Pons (tissue), 1 donor: ENCODE measurements around the gene TEK.

Experiments used
- DNase-seq: peaks from one replicate; pipeline ENCODE4 v3.0.0-alpha.2; 2016; ENCODE audit warnings: low spot score

The TEK gene

DNA sequence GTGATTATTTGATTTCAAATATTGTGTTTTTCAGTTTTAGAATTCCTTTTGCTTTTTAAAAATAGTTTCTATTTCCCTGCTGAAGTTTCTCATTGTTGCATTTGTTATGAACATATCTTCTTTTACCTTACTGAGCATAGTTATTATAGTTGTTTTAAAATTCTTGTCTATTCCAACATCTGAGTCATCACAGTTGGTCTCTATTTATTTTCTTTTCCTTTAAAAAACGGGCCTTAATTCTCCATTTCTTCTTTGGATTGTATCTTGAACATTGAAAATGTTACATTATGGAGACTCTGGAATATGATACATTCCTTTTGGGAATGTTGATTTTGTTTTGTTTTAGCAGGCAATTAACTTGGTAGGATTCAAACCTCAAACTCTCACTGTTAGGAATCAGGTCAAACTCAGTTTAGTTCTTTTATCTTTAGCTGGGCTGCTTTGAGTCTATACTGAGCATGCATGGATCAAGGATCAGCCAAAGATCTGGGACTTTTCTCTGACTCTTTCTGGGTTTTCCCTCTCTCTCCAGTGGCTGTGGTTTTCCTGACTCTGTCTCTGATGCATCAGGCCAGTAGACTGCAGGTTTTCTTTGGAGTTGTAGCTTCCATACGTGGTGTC is 70.3 kb downstream of the TEK start:
- DNase-seq = no peak

DNA sequence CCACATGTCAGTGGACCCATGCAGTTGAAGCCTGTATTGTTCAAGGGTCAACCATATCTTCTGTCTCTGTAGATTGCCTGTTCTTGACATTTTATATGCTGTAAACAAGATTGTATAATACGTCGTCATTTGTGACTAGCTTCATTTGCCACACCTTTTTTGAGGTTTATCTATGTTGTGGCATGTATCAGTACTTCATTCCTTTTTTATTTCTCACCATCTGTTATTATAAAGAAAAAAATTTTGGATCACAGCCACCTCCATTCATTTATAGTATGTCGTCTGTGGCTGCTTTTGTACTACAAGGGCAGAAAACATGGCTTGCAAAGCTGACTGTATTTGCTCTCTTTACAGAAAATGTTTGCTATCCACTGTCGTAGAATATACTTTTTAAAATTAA is 72.4 kb downstream of the TEK start:
- DNase-seq = no peak

DNA sequence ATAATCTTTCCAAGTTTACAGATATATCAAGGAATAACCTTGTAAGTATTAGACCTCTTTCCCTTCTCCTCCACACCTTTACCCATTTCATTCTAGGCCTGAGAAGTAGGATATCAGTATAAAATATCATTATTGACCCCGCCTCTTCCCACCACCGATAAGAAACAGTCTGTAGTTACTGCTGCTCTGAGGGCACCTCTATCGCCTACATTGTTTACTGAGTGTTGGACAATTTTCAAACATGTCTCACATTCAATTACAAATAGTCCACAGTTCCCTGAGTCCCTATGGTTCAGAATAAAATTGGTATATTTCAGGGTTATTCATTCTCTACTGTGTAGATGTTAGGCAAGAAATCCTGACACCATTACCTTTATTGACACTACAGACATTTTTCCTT is 73.4 kb downstream of the TEK start:
- no peak for DNase-seq

DNA sequence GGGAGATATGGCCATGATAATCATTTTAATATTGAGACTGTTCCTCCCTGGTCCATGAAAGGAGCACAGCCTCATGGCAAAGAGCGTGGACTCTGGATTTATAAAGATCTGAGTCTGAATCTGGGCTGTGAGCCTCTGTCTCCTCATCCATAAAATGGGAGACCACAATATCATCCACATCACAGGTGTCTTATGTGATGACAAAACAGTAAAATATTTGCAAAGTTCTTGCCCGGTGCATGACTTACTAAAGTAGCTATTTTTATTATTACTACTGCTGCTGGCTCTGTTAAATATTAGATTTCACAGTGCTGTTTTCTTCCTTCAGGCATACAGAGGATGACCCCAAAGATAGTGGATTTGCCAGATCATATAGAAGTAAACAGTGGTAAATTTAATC is 74.1 kb downstream of the TEK start:
- DNase-seq = no peak

DNA sequence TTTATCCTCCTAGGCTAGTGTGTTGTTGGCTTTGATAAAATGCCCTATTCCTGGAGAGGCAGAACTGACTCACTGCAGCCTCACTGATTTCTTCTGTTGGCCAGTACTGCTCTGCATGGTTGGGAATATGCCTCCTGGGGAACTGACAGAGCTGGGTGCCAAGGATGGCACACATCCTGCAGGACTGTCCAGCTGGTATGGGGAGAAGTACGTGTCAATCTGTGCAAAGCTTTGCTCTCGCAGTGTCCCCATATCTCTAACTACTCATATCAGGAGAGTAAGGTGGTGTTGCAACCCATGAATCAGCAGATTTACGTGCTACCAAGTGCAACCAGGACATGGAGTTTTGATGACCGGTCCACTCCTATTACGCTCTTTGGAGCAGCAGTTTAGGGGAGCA is 74.7 kb downstream of the TEK start:
- DNase-seq = no peak

DNA sequence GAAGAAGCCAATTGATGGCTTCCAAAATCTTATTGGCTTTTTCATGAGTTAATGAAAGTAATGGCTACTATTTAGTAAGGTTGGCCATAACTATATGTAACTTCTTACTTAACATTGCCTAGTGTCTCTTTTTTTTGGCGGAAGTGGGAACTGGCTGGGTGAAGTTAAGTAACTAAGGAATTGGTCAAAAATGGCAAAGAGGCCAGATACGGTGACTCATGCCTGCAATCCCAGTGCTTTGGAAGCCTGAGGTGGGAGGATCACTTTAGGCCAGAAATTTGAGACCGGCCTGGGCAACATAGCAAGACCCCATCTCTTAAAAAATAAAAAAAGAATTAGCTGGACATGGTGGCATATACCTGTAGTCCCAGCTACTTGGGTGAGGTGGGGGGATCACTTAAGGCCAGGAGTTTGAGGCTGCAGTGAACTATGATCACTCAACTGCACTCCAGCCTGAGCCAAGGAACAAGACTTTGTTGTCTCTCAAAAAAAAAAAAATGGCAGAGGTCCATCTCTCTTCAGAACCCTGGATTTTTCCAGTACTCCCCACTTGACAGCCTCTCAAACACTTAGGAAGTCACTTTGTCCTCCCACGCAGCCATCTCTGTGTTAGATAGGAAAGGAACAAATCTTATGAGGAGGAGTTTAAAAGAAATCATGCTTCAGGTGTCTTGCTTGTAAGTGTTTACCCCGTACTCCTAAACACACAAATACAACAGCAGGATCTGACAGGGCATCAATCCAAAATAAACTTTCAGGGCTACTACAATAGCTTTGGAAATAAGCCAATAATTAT is 75.7 kb downstream of the TEK start:
- no peak for DNase-seq

DNA sequence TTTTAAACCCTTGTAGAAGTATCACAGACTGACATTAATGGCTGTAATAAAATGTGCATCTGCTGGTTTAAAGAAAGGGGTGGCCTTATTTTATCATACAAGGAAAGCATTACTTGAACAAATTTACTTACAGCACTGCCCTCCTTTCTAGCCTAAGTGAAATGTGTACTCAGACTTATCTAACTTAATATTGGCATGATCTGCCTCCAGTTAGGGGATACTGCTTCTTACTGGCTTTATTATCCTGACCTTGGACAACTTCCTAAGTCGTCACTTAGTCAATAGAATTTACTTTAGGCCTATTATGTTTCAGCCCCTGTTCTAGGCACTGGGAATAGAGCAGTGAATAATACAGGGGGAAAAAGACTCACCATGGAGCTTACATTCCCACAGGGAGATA is 79.4 kb downstream of the TEK start:
- no peak for DNase-seq

DNA sequence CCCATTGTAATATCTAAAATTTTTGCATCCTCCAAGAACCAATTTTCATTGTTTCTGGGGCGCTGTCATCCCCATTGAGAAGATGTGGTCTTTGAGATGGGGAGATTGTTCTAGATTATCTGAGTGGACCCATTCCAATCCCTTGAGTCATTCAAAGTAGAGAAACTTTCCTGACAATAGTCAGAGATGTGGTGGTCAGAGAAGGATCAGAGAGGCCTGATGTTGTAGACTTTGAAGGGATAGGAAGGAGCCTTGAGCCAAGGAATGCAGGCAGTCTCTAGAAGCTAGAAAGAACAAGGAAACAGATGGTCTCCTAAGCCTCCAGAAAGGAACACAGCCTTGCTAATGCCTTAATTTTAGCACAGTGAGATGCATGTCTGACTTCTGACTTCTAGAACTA is 80.4 kb downstream of the TEK start:
- DNase-seq = no peak

DNA sequence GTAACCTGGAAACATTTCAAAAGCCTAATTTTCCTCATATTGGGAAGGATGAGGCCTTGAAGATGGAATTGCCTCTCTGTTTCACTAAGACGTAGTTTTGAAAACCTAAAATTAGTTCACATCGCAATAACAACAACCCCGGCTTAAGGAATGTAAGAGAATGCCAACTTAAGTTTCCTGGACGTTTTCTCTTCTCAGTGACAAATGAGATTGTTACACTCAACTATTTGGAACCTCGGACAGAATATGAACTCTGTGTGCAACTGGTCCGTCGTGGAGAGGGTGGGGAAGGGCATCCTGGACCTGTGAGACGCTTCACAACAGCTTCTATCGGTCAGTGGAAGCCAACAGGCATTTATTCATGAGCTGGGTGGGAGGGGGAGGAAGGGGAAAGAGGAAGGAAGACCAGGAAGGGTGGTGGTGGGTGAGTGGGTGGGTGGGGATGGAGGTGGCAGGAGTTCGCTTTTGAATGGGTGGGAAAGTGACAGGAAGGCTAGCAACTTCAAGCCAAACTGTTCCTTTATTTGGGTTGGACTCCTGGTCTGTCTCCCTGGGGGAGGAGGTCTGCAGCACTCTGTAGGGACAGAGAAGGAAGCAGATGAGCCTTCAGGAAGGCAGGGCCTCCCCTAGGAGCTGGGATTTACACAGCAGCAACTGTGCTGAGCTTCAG is 83.4 kb downstream of the TEK start:
- no peak for DNase-seq

DNA sequence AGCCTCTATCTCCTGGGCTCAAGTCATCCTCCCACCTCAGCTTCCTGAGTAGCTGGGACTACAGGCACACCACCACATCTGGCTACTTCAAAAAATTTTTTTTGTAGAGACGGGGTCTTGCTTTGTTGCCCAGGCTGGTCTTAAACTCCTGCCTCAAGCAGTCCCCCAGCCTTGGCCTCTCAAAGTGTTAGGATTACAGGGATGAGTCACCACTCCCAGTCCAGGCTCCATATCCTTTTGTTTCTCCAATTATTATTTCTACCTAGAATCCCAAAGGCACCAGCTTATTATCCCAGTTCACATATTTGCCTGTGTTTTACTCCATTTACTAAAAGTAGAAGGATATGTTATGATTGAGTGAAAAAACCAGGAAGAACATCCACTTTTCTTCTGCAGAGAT is 84.9 kb downstream of the TEK start:
- no peak for DNase-seq

DNA sequence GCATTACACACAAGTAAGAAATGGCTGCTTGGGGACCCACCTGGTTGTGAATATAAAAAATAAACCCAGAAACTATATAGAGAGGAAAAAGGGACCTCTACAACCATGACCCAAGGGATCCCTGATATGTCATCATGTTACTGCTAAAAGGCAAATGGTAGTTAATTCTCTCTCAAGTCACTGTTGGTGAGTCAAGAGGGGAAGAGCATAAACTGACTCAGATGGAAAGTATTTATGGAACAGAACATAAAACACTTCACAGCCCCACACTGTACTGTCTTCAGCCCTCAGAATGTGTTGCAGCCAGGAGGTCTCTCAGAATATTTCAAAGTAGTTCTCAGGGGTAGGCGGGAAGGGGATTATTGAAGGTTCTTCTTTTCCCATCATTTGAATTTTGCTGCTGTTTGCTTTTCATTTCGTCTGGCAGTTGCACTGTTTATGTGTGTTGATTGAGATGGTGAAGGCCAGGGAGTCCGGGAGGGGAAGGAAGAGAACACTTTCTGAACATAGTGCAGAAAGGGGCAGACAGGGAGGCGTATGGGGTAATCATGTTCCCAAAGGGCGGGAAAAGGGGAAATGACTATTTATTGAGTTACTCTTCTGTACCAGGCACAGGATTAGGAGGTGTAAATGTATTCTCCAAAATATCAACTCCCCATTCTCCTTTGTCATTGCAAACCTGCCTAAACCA is 85.5 kb downstream of the TEK start:
- no peak for DNase-seq

DNA sequence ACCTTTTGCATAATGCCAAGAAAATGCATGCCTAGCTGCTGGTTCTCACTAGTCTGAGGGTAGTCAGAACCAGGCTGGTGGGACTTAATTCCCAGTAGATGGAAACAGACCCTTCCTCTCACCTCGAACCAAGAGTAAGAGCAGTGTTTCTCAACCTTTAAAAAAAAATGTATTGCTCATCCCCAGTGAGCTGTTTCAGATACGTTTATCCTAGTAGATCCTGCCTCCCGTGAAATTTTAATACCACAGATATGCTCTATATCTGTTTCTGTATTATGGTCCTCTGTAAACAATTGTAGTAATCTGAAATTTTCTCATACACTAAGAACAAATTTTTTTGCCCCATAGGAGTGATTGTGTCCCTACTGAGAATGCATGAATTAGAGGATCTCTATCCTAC is 86.2 kb downstream of the TEK start:
- DNase-seq = no peak

DNA sequence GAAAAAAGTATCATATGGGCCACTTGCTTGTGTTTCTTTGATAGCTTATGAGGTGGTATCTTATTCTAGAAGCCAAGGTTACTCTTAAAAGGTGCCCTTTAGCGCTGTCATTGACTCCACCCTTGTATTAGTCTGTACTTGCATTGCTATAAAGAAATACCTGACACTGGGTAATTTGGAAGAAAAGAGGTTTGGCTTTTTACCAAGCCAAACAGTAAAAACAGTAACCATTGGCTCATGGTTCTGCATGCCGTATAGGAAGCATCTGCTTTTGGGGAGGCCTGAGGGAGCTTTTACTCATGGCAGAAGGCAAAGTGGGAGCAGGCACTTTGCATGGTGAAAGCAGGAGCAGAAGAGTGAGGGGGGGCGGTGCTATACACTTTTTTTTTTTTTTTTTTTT is 87.4 kb downstream of the TEK start:
- no peak for DNase-seq

DNA sequence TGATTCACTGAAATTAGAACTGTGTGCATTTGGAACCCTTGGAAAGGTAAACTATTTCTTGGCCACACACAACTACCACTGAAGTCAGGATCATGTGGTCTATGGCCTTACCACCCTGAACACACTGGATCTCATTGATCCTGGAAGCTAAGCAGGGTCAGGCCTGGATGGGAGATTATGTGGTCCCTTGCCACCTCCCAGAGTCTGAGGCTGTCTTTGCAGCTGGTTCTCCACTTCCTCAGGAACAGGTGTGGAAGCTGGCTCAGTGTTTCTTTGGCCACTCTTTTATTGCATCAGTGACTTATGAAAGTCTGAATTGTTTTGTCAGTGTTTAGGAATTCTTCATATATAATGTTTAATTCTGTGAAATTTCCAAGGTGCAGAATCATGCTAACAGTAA is 89.2 kb downstream of the TEK start:
- peak; percentile 13 for DNase-seq

DNA sequence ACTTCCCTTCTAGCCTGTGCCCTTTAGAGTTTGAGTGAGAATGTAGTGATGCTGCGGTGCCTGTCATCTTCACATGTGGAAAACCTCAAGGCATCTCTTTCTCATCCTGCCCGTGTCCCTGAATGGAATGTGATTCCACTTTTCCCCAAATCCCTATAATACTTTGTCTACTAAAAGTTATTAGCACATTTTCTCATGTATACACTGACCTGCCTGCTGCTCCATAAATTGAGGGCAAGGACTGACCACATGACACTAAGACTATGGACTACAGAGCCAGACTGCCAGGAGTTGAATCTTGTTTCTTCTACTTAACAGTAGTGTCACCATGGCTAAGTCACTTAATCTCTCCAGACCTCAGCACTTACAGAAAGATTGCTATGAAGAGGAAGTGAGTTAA is 93.0 kb downstream of the TEK start:
- no peak for DNase-seq

DNA sequence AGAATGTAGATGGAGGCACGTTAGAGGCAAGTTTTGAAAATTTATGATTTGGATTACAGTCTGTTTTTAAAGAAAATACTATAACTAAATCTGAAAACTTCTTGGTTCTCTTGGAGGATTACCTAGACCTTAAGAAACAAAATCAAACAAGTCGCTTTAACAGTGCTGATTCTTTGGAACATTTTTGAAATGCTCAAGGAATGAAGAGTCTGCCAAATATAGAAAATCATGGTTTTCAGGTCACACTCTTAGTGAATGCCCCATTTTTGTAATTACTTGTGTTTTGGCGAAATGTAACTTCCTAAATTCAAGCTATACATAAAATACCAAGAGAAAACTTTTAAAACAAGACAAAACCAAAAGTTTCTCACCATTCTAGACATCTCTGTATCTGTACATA is 94.8 kb downstream of the TEK start:
- DNase-seq = no peak

DNA sequence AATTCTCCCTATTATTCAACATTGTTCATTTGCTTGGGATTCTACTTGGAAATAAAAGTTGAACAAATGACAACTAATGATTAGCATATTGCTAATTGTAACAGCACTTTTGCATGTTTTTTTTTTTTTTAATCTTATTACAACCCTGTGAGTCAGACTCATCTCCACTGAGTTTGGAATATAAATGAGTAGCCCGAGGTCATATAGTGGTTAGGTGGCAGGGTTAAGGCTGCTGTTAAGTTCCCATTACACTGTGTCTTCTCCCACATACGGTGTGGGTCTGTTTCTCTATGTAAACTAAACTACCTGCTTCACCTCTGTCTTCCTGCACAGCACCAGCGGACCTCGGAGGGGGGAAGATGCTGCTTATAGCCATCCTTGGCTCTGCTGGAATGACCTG is 95.6 kb downstream of the TEK start:
- no peak for DNase-seq

DNA sequence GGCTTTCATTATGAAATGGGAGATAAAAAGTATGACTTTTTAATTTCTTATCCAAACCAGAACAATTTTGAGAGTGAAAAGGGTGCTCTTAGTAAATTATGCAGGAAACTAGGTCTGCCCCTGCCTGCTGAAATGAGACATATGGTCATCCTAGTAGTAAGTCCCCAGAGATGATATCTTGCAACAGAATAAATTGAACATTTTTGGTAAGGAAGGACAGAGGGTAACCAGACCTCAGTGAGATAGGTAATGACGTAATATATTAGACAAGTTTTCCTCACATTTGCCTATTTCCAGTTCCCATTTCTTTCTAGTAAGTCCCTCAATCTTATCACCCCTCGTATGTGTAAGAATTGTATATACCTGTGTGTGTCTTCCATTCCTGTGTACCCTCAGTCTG is 96.2 kb downstream of the TEK start:
- DNase-seq = no peak

DNA sequence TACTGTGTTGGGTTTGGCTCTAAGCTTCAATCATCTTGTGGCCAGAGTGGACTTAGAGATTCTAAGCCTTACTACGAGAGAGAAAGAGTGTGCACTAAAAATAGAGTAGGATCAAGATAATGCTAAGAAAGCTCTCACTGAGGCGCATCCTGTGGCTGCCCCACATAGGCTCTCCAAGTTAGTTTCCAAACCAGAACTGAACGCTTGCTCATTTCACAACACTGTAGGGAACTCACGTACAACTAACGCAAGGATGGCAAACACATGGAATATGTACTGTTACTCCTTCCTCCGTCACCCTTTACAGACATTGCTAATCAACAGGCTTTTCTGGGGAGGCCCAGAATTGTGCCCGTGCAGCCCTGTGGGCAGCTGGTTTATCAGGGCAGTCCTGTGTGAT is 97.0 kb downstream of the TEK start:
- no peak for DNase-seq

DNA sequence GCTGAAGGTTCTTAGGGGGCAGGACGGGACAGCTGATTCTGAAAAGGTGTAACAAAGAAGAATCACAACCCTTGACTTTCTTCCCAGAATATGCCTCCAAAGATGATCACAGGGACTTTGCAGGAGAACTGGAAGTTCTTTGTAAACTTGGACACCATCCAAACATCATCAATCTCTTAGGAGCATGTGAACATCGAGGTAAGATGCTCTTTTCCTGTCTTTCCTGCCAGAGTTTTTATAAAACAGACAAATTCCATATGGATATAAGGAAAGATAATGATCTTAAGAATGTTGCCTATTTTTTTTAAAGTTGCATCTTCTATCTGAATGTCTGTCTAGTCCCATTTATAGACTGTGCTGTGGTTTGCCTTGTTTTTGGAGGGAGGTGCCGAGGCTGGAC is 100.0 kb downstream of the TEK start:
- no peak for DNase-seq

DNA sequence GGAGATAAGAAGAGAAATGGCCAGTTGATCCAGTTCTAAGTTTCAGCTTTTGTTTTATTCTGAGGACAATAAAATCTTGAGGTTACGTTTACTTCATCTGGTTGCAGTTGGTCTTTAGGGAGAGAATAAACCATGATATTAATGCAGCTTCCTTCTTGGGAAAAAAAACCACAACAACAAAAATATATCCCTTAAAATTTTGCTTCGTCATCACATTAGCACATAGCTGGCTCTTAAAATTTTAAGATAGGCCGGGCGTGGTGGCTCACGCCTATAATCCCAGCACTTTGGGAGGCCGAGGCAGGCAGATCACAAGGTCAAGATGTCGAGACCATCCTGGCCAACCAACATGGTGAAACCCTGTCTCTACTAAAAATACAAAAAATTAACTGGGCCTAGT is 101.6 kb downstream of the TEK start:
- no peak for DNase-seq

DNA sequence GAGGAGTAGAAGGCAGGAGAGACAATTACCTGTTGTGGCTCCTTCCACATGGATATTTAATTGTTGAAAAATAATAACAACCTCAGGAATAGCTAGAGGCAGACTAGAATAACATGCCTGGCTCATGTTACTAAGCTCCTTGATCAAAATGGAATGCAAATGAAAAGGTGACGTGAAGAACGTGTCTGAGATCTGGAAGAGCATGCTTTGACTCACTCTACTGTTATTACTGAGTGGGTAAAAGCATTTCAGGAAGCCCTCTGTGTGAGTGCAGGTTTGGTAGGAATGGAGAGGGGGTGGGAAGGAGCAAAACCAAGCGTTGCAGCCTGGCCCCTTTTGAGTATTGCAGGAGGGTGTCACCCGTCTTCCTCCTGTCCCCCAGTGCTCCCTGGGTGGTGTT is 103.2 kb downstream of the TEK start:
- DNase-seq = no peak

DNA sequence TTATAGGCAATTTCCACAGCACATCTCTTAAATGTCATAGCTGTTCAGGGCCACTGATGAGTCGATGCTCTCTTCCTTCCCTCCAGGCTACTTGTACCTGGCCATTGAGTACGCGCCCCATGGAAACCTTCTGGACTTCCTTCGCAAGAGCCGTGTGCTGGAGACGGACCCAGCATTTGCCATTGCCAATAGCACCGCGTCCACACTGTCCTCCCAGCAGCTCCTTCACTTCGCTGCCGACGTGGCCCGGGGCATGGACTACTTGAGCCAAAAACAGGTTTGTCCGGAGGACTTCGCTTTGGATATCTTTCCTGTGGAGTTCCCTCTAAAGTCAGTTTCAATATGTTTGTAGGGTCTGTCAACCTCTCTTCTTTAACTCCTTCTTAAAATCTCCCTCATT is 103.6 kb downstream of the TEK start:
- DNase-seq = no peak
